HG03354 (cell line): ENCODE results near the gene AMZ1.
A peak's percentile ranks its signal among the peaks of the same experiment; 100 is the strongest.

ENCODE experiments used
- ATAC-seq: cut with Tn5 transposase; IDR thresholded peaks from one replicate; pipeline ENCODE4 v1.9.1; 2021; ENCODE audit warnings: mild to moderate bottlenecking; ENCODE audit not compliant: unreplicated experiment, poor library complexity, severe bottlenecking

The AMZ1 gene

GRCh38 chr7:2687881-2688318, at the start of gene AMZ1:
Gene AMZ1 (plus strand): TSS chr7:2688202. CDS start chr7:2700452, 12,250 bp downstream.
- ATAC-seq: no peak

GRCh38 chr7:2638224-2638991, 49.6 kb upstream of the AMZ1 start:
- no peak for ATAC-seq

GRCh38 chr7:2639181-2639681, 48.8 kb upstream of the AMZ1 start:
- no peak for ATAC-seq

- no peak for ATAC-seq
These were observed 48.1 kb upstream of the AMZ1 start for GRCh38 chr7:2639695-2640481.

GRCh38 chr7:2640482-2640830, 47.5 kb upstream of the AMZ1 start:
- ATAC-seq: no peak

- ATAC-seq: no peak
These were observed 47.1 kb upstream of the AMZ1 start for GRCh38 chr7:2640846-2641316.

- peak; percentile 53 for ATAC-seq
These were observed 46.3 kb upstream of the AMZ1 start for GRCh38 chr7:2641406-2642393.

- no peak for ATAC-seq
These were observed 44.4 kb upstream of the AMZ1 start for GRCh38 chr7:2643386-2644219.

GRCh38 chr7:2644220-2644561, 43.8 kb upstream of the AMZ1 start:
- no peak for ATAC-seq

GRCh38 chr7:2644562-2645273, 43.3 kb upstream of the AMZ1 start:
- peak; percentile 49 for ATAC-seq

GRCh38 chr7:2645274-2645868, 42.6 kb upstream of the AMZ1 start:
- peak; percentile 69 for ATAC-seq

- ATAC-seq: no peak
These were observed 41.7 kb upstream of the AMZ1 start for GRCh38 chr7:2646336-2646679.

- ATAC-seq: no peak
These were observed 41.1 kb upstream of the AMZ1 start for GRCh38 chr7:2646680-2647571.

GRCh38 chr7:2647594-2648172, 40.3 kb upstream of the AMZ1 start:
- no peak for ATAC-seq

- ATAC-seq: no peak
These were observed 38.7 kb upstream of the AMZ1 start for GRCh38 chr7:2649139-2649838.

- no peak for ATAC-seq
These were observed 38.0 kb upstream of the AMZ1 start for GRCh38 chr7:2649991-2650390.
